Measurements from ENCODE around the gene PPL. TPM values are rescaled to one million over a fixed set of nuclear protein-coding genes. Genes with fewer than 3 reads are reported as not detected.

PPL gene
- total RNA-seq, 1 donor from 2014 or later, result 142 TPM

DNA sequence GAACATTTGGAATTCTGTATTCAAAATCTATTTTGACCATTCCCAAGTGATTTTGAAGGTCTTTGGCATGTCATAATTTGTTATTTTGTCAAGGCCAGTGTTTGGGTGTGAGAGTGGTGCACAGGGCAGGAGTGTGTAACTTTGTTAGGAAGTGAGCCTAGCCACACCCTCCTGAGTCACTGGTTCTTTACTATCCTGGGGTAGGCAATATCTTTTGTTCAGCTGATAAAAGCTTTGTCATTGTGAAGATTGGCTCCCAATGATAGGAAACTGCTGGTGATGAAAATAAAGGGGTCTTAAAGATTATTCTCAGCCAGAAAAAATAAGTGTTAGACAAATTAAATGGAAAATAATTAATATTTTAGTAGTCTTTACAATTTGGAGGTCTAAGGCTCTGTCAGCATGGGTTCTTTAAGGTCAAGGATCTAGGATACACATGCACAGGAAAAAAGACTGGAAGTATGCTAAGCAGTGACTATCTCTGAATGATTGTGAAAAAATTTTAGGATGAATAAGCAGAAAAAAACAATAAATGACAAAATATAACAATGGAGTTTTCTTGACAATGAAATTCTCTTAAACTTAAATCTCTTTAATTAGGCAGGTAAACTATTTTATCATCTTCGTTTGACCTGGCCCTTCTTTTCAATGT, 84.6 kb downstream of the PPL start:
- Mint-ChIP-seq H3K27ac (peak overlapping the region; percentile 53), H3K9me3 (no peaks in the 10 kb centered on the region), H3K4me1 (ENCODE audit: unreplicated experiment) (peaks cover 33% of the 10 kb centered on the region), H3K36me3 (peaks cover 4% of the 10 kb centered on the region), H3K27me3 (no peaks in the 10 kb centered on the region), H3K4me3 (peak overlapping the region; percentile 11)
- no peak for DNase-seq (ENCODE audit: extremely low spot score, unreplicated experiment)
- TF ChIP-seq, protein P1, sequence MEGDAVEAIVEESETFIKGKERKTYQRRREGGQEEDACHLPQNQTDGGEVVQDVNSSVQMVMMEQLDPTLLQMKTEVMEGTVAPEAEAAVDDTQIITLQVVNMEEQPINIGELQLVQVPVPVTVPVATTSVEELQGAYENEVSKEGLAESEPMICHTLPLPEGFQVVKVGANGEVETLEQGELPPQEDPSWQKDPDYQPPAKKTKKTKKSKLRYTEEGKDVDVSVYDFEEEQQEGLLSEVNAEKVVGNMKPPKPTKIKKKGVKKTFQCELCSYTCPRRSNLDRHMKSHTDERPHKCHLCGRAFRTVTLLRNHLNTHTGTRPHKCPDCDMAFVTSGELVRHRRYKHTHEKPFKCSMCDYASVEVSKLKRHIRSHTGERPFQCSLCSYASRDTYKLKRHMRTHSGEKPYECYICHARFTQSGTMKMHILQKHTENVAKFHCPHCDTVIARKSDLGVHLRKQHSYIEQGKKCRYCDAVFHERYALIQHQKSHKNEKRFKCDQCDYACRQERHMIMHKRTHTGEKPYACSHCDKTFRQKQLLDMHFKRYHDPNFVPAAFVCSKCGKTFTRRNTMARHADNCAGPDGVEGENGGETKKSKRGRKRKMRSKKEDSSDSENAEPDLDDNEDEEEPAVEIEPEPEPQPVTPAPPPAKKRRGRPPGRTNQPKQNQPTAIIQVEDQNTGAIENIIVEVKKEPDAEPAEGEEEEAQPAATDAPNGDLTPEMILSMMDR (conservative IDR thresholded peaks at IDR 0.05), result no peak

DNA sequence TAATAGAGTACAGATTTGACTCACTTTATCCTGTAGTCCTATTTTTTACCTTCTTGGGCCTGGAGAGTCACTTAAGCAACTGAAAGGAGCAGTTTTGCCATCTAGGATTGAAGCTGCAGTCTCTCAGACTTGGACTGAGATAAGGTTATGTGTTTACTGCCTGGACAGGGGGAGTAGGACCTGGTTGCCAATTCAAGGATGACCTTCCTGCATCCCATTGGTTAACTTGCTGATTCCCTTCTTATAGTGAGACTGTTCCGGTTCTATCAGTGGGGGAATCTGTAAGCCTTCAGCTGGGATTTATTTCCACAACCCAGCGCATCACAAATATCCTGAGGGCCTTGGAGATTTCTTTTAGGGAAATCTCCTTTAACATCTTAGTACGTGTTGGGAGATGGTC, 86.7 kb downstream of the PPL start:
- peaks cover 46% of the 10 kb centered on the region for H3K4me1 Mint-ChIP-seq (ENCODE audit: unreplicated experiment)
- TF ChIP-seq, protein P1 (conservative IDR thresholded peaks at IDR 0.05), result no peak
- H3K4me3 Mint-ChIP-seq, result peak overlapping the region; percentile 80
- H3K9me3 Mint-ChIP-seq, result no peaks in the 10 kb centered on the region
- peak overlapping the region; percentile 32 for H3K27ac Mint-ChIP-seq
- H3K27me3 Mint-ChIP-seq, result no peaks in the 10 kb centered on the region
- H3K36me3 Mint-ChIP-seq, result peaks cover 13% of the 10 kb centered on the region
- no peak for DNase-seq (ENCODE audit: extremely low spot score, unreplicated experiment)

DNA sequence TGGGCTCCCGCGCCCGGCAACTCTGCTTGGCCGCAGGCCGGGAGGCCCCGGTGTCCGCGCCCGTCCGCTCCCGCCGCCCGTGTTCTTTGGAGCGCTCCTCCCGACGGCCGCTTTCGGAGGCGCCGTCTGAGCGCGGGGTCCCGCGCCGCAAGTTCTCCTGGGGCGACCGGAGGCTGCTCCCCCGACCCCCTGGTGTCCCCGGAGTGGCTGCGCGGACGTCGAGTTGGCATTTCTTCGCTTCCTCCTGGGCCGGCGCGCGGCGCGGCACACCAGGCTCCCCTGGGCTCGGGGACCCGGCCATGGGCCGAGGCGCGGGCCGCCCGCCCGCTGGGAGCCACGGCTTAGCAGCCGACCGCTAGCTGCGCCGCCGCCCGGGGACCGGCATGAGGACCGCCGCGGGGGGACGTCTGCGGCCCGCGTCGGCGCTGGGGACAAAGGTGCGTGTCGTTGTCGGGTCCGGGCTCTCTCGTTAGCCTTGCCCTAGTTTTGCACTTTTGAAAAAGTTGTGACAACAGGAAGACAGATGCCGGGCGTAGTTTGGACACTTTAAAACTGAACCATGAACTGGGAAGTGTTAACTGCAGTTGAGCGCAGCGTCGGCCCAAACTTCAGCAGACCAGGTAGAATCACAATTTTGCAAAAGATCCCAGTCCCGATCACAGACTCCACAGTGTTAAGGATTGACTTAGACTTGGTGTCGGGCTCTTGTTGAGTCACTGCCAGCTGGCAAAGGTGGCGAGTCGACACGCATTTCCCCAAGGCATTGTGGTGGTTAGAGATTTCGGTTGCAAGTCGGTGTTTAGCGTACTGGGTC, 89.0 kb downstream of the PPL start:
- TF ChIP-seq, protein P1 (conservative IDR thresholded peaks at IDR 0.05), result peak; percentile 12
- H3K27ac Mint-ChIP-seq, result peak overlapping the region; percentile 88
- H3K9me3 Mint-ChIP-seq, result no peaks in the 10 kb centered on the region
- peak overlapping the region; percentile 90 for H3K4me3 Mint-ChIP-seq
- no peak for DNase-seq (ENCODE audit: extremely low spot score, unreplicated experiment)
- peaks cover 13% of the 10 kb centered on the region for H3K36me3 Mint-ChIP-seq
- no peaks in the 10 kb centered on the region for H3K27me3 Mint-ChIP-seq
- peaks cover 46% of the 10 kb centered on the region for H3K4me1 Mint-ChIP-seq (ENCODE audit: unreplicated experiment)

DNA sequence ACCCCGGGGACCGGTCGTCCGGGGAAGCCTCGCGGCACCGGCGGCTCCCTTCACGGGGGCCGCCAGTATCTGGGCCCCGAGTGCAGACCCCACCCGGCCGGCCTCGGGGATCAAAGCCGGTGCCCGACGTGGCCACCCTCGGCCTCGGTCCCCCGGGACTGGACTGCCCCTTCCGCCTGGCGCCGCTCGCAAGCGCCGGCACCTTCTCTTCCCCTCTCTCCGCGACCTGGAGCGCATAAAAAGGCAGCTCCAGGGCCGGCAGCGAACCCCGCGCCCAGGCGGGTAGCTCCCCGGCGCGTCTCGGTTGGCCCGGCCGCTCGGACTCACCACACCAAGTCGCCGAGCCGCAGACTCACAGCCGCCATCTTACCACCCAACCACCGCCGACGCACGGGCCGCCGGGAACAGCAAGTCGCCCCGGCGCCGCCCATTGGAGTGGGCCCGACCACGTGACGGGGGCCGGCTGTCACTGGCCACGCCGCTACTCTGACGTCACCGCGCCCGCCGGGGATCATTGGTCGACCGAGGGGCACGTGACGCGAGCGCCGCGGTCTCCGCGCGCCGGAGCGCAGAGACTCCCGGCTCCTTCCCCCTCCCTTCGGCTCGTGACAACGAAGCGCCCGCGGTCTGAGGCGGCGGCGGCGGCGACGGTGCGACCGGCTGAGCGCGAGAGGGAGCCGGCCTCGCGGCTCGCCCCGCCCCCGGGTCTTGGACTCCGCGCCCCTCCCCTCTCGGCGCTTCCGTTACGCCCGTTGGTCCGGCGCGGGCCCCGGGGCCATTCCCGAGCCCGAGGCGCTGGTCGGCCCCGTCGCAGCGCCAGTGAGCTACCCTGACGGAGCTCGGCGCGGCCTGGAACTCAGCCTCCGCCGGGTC, 89.8 kb downstream of the PPL start, which contains the start of the genes GLYR1 and UBN1:
Gene GLYR1 (minus strand): TSS at position 388 of the 873 bp plus-strand sequence. CDS start 23 bp downstream, at position 365.
Gene UBN1 (plus strand): TSS at position 581 of the 873 bp plus-strand sequence. CDS start 5,437 bp downstream, outside the sequence.
- peak within 1 kb of the TSS; percentile 92 for H3K4me3 Mint-ChIP-seq
- DNase-seq (ENCODE audit: extremely low spot score, unreplicated experiment), result peak; percentile 100
- no peaks in the 10 kb centered on the region for H3K9me3 Mint-ChIP-seq
- peaks cover 13% of the 10 kb centered on the region for H3K36me3 Mint-ChIP-seq
- H3K4me1 Mint-ChIP-seq (ENCODE audit: unreplicated experiment), result peaks cover 44% of the 10 kb centered on the region
- TF ChIP-seq, protein P1 (conservative IDR thresholded peaks at IDR 0.05), result no peak
- H3K27ac Mint-ChIP-seq, result peak within 1 kb of the TSS; percentile 88
- H3K27me3 Mint-ChIP-seq, result no peaks in the 10 kb centered on the region

DNA sequence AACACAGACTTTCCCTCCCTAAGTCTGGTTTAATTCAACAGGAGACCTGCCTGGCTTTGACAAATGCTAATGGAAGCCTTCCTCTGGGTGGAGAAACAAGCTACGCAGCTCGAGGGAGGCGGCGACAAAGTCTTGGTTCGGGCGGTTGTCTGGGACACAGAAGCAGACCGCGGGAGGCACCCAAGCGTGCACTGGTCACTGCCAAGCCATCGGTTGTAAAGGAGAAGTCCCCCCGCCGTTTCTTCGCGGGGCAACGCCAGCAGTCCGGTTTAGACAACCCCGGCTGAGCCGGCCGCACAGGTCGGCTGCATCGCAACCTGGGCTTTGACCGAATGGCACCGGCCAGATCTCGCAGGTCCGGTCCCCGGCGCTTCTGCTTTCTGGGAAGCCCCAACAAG, 90.4 kb downstream of the PPL start:
- Mint-ChIP-seq H3K36me3 (peaks cover 13% of the 10 kb centered on the region), H3K27ac (peak overlapping the region; percentile 88), H3K27me3 (no peaks in the 10 kb centered on the region), H3K9me3 (no peaks in the 10 kb centered on the region), H3K4me3 (peak overlapping the region; percentile 92), H3K4me1 (ENCODE audit: unreplicated experiment) (peaks cover 41% of the 10 kb centered on the region)
- TF ChIP-seq, protein P1 (conservative IDR thresholded peaks at IDR 0.05), result no peak
- DNase-seq (ENCODE audit: extremely low spot score, unreplicated experiment), result no peak
